ENCODE results near the gene POMGNT1.

POMGNT1 gene

GRCh38 chr1:46181343-46182260 lies 16.6 kb downstream of the POMGNT1 start:
- Histone ChIP-seq H3K4me3 (ENCODE audit: low read depth, low read length) (no peak overlapping the region), H3K27ac (ENCODE audit: extremely low read depth, low read depth, low read length) (no peak overlapping the region), H3K9me3 (ENCODE audit: control insufficient read depth, insufficient read depth, low read depth, low read length) (no peaks in the 10 kb centered on the region), H3K36me3 (ENCODE audit: control insufficient read depth in 2 of 2, insufficient read depth in 1 of 2, low read length in 2 of 2) (no peaks in the 10 kb centered on the region), H3K4me1 (ENCODE audit: control insufficient read depth, insufficient read depth, low read length) (peaks cover 3% of the 10 kb centered on the region; the same call in 1 of the 2 replicates)
- CTCF ChIA-PET, result interaction anchor here (0.6 to 9.3 kb wide), 11 partner anchors 9 to 267 kb away, joined by 3 to 148 read pairs (median 7); partner anchors contain the start of gene PIK3R3
- POLR2A ChIA-PET, result interaction anchor here (0.9 to 2.2 kb wide), 5 partner anchors 17 to 660 kb away, joined by 3 to 15 read pairs (median 3); partner anchors contain the start of genes PIK3R3, POMGNT1 and PRDX1
- no peak for TF ChIP-seq KLF10 (tag by site-specific recombination; IDR thresholded peaks at IDR 0.05)
- TF ChIP-seq ZNF202 (tag by site-specific recombination; IDR thresholded peaks at IDR 0.05; ENCODE audit: borderline replicate concordance), result no peak
- TF ChIP-seq ZXDB (tag by site-specific recombination; IDR thresholded peaks at IDR 0.05), result peak; percentile 36; the same call in 1 of the 2 replicates
- TF ChIP-seq YY2 (tag by site-specific recombination; IDR thresholded peaks at IDR 0.05), result no peak
- TF ChIP-seq ZNF398 (tag by site-specific recombination; IDR thresholded peaks at IDR 0.05), result no peak
- 0 out of 2 replicates have a peak, but pooled peaks have one; percentile 18 for TF ChIP-seq ZNF335 (tag by site-specific recombination; conservative IDR thresholded peaks at IDR 0.05)
- no peak for TF ChIP-seq ZNF37A (tag by site-specific recombination; IDR thresholded peaks at IDR 0.05)
- TF ChIP-seq GLI2 (tag by site-specific recombination; IDR thresholded peaks at IDR 0.05; ENCODE audit: borderline replicate concordance, low read depth), result no peak
- TF ChIP-seq ZNF19 (tag by site-specific recombination; IDR thresholded peaks at IDR 0.05; ENCODE audit: low read depth), result no peak
- no peak for TF ChIP-seq KLF17 (tag by site-specific recombination; IDR thresholded peaks at IDR 0.05)
- TF ChIP-seq ZNF138 (tag by site-specific recombination; IDR thresholded peaks at IDR 0.05; ENCODE audit: borderline replicate concordance), result no peak
- 0 out of 2 replicates have a peak, but pooled peaks have one; percentile 12 for TF ChIP-seq ZNF518A (tag by site-specific recombination; conservative IDR thresholded peaks at IDR 0.05; ENCODE audit: low read depth)
- 0 out of 2 replicates have a peak, but pooled peaks have one; percentile 14 for TF ChIP-seq ZNF366 (tag by site-specific recombination; conservative IDR thresholded peaks at IDR 0.05)
- TF ChIP-seq ZNF341 (tag by site-specific recombination; IDR thresholded peaks at IDR 0.05; ENCODE audit: low read depth), result no peak
- peak; percentile 48; the same call in 1 of the 2 replicates for TF ChIP-seq ZBTB6 (tag by site-specific recombination; IDR thresholded peaks at IDR 0.05)
- TF ChIP-seq ZSCAN4 (tag by site-specific recombination; IDR thresholded peaks at IDR 0.05), result no peak
- no peak for TF ChIP-seq ZNF449 (tag by site-specific recombination; IDR thresholded peaks at IDR 0.05)
- TF ChIP-seq ZNF302 (tag by site-specific recombination; IDR thresholded peaks at IDR 0.05; ENCODE audit: low read depth), result no peak
- TF ChIP-seq ZNF830 (tag by site-specific recombination; IDR thresholded peaks at IDR 0.05; ENCODE audit: low read depth), result no peak
- no peak for TF ChIP-seq ZBTB8A (tag by site-specific recombination; IDR thresholded peaks at IDR 0.05)
- TF ChIP-seq ZNF426 (tag by site-specific recombination; IDR thresholded peaks at IDR 0.05), result no peak
- no peak for TF ChIP-seq OSR2 (tag by site-specific recombination; IDR thresholded peaks at IDR 0.05)
- TF ChIP-seq ZFP69B (tag by site-specific recombination; IDR thresholded peaks at IDR 0.05), result no peak
